Measurements from ENCODE around the gene MYO15A.
"Not testable (repeated sequence)": the region's sequence is repeated elsewhere in the genome, so short reads cannot be mapped to it uniquely, and the experiment has no call there.

MYO15A gene

DNA sequence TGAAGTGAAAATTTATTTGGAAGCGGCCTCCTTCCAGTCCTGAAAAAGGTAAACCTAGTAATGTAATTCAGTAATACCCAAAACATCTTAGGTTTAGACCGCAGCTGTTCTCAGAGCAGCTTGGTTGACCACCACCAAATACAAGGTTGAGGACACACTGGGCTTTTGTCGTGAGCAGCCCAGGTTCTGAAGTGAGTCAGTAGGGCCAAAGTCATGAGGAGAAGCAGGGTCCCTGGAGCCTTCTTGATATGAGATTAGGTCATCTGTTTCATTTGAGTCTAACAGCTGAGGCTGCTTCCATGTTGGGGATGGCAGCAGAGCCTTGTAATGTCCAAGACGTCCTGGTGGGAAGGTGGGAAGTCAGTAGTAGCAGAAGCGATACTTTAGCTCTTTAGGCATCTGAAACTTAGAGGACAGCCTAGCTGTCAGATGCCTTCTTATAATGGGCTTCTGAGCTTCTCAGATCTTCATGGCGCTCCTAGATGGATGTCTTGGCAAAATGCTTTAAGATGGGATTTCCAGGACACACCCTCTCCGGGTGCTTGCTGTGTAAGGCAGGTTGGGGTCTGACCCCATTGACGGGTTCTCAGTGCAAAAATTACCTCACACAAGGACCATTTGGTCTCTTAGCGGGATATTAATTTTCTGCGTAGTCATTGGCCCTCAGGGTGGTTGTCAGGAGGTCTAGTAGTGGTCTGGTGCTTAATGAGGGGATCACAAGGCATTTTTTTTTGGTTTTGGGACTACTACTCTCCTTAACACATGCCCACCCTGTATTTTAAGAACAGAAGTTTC is 77.5 kb downstream of the MYO15A start:
- DNase-seq: no peak

DNA sequence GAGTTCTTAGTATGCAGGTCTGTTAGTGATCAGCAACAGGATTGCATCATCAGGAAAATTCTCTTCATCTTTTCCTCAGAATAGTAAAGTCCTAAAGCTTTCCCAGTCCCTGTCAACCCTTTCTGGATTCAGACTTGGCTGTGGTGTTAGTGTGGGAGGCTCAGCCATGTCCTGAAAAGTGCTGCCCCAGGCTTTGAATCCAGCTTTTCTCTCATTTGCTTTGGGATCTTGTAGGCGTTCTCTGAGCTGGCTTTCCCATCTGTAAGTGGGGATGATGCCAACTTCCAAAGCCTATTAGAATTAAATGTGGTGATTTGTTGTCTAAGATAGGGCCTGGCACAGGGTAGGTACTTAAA is 78.0 kb downstream of the MYO15A start:
- peak; percentile 49 for DNase-seq

DNA sequence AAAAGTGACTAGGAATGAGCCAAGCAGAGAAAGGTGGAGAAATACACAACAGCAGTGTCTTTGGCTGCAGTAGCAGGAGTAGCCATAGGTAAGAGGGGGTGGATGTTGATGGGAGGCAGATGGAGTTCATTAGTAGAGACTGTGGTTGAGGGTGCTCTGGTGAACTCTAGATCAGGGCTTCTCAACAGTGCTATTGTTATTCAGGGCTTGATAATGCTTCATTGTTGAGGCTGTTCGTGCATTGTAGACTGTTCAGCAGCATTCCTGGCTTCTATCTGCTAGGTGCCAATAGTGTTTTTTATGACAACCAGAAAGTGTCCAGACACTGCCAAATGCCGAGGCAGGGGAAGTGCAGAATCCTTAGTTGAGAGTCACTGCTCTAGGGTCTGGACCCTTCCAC is 78.7 kb downstream of the MYO15A start:
- DNase-seq: no peak

DNA sequence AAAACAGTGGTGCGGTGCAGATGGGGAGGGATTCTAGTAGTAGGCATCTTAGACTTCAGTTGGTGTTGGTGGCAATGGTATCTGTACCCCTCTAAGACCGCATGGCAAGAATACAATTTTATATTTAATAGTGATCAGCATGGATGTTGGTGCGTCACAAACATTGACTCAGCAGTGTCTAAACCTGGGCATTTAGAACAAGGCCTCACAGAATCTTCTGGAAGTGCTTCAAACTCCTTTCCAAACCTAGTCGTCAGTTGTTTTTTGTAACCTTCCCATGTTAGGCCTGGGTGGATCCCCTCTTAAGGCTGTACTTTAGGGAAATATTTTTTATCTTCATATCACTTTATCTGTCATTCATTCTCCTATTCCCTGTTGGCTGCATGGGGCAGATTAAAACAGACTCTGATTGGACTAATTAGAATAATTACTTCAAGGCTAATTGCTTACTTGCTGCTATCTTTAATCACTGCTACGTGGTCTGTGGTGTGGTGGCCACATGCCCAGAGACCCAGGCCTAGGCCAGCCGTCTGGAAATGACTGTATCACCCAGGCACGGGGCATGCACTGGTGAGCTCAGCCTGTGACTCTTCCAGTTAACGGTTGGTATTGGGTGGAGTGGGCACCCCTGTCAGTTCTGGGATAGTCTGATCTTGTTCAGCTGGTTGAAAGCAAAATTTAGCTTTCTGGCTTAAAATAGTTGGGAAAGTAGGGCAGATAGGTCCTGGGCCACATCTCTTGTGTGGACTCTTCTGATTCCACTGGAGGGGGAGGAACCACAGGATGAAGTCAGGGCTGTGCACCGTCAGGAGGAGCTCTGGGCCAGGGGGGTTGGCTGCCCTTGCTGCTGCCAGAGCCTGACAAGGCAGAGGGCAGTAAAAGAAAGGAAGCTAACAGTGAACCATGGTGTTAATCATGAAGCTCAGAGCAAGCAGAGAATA is 79.5 kb downstream of the MYO15A start:
- DNase-seq: no peak

DNA sequence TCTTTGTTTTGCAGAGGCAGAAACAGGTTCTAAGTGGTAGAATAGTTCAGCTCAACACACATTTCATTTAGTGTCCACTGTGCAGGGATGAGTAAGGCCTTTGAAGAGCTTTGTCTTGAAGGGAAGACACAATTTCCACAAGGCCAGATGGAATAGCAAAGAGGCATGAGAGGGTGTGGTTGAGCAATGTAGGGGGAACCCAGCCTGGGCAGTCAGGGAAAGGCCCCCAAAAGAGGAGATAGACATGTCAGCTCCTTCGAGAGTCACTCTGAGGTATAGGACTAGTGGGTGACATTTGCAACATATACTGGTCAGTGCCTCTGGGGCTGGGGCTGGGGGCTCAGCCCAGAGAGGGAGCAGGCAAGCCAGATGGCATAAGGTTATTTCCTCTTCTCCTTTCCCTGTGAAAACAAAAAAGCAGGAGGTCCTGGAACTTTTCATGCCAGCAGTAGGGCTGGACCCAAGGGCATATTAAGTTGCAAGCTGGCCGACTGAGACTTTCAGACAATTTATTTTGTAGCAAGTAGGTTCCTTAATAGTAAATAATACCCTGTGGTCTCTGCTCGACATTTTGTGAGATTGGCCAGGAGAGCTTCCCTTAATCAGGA is 82.2 kb downstream of the MYO15A start:
- peak; percentile 39 for DNase-seq

DNA sequence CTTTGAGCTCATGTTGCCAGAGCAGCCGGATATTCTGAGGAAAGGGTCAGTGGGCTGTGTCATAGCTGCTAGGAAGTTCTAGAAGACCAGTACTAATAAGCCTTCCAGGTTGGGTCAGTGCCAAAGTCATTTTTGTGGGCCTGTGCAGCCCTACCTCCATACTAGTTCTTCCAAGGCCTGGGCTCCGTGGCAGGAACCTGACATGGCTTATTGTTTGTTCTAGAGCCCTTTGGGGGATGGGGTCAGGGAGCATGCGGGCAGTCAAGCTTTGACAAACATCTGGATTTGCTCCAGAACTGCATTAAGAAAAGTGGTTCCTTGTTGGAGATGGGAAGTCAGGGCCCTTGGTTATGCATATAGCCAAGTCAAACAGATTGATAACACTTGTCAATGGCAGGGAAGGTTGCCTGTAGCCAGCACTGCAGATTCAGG is 82.7 kb downstream of the MYO15A start:
- DNase-seq: peak; percentile 49

DNA sequence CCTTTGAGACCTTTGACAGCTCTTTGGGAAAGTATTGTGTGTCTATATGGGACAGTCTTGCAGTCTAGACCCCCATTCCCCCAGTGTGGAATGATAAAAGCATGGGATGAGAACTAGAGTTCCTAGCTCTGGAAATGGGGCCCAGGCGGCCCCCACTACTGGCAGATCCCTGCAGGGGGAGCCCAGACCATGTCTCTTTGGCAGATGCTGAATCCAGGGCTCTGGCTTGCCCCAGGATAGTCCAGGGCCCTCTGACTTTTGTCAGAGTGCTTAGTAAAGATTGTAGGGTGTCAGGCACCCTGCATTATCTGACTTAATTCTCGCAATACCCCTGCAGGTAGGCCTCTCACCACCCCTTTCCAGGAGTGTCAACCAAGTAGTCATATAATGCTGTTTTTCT is 83.4 kb downstream of the MYO15A start:
- DNase-seq: no peak

DNA sequence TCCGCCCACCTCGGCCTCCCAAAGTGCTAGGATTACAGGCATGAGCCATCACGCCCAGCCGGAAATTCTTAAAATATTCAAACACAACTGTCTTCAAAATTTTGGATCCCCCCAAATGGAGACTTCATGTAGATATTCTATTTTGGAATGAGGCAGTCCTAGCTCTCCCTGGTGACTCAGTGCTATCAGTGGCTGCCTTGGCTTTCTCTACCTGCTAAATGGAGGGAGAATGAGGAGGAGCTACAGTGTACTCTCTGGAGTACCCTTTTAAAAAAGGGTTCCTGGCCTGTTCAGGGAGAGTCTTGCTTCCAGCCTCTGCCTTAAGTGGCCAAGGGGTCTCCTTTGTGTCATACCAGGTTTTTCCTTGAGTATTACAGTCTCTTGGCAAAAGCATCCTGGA is 85.8 kb downstream of the MYO15A start:
- DNase-seq: no peak

DNA sequence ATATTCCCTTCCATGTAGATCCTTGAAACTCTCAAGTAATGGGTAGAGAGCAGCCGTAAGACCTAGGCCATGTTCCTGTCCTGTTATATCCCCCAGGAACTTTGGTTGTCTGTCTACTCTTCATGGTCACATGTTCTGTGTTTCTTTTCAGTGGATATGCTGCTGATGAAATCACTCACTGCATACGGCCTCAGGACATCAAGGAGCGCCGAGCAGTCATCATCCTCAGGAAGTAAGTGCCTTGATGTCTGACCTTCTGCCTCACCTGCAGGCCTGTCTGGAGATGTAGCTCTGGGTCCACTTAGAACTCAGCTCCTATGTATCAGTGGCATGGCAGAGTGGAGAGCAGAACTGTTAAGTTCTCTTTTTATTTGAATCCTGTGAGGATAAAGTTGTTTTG is 86.2 kb downstream of the MYO15A start:
- no peak for DNase-seq

DNA sequence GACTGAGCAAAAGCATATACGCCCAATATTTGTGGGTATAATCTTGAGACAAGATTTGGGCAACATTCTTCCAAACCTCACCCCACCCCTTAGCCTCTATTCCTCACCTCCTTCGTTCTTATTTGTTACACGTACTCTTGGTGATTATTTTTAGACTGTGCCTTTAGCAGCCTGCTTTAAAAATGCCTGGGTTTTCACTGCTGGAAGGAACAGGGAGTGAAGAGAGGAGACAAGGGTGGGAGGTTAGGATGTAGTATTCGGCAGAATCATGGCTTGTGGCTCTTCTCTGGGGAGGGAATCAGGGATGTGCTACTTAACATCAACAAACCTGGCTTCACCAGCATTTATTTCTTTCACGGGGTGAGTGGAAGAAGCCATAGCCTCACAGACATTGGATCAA is 86.7 kb downstream of the MYO15A start:
- DNase-seq: no peak

DNA sequence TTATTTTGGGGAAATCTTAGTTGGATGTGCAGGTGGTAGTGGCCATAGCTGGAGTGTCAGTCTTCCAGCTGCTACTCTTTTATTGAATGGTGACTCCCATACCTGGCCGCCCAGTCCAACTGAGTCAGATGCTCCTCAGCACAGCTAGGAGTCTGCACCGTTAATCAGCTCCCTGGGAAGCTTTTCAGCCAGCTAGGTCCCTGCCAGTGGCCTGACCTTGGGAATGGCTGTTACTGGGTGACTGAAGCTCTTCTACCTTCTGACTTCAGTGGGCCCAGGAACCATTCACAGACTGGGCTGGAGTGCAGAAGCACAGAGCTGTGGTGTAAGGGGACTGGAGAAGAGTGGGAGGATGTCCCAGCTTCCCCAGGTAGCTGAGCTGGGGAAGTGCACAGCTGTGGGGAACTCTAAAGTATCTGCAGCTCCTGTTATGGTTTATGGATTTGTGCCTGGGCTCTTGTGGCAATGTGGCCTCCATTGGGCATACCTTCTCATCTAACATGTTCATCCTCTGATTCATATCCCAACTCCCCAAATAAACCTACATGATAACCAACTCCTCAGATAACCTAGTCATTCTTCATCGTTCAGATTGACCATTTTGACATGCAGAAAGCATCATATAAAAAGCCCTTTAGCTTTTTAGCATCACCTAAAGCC is 89.1 kb downstream of the MYO15A start:
- no peak for DNase-seq

DNA sequence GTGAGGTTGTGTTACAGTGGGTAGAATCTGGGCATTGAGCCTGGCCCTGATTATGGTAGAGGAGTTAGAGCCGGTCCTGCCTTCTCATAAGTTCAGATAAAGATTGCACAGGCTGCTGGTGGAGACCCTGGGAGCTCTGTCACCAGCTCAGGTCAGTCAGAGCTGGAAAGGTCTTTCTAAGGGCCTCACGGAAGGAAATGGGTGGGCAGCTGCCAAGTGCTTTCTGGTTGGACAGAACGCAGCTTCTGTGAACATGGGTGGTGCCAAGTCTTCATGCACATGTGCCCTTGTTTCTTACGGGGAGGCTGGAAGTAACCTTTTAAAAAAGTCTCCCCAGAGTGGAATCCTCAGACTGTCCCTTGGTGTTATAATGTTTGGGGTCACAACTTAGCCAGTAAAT is 90.0 kb downstream of the MYO15A start:
- DNase-seq: no peak

DNA sequence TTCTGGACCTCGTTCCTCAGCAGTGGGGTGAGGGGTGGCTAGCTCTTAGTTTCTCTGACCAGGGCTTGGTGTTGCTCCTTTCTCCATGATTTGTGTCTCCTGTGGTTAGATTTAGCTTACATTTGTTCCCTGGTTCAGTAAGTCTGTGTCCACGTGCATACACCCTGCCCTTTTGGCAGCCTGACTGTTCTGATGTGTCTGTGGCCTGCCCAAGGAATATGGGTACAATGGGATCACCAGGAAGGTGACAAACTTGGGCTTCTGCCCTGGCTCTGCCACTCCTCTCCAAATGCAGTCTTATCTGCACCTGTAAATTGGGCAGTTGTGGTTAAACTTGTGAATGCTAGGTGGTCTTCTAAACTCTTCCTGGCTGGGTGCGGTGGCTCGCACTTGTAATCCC is 92.6 kb downstream of the MYO15A start:
- no peak for DNase-seq

DNA sequence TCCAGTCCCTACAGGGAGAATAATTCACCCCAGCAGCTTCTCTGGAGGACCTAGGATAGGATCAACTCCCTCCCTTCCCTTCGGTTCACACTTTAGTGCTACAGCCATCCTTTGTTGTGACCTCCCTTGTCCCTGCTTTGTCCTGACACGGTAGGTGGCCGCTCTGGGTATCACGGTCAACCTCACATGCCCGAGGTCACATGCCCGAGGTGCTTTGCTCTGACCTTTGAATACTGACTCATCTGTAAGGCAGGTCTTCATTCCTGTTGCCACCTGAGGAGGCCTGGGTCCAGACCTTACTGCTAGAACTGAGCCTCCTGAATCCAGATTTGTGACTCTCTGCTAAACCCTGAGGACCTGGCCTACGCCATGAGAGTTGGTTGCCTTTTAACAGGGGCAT is 94.8 kb downstream of the MYO15A start:
- no peak for DNase-seq

DNA sequence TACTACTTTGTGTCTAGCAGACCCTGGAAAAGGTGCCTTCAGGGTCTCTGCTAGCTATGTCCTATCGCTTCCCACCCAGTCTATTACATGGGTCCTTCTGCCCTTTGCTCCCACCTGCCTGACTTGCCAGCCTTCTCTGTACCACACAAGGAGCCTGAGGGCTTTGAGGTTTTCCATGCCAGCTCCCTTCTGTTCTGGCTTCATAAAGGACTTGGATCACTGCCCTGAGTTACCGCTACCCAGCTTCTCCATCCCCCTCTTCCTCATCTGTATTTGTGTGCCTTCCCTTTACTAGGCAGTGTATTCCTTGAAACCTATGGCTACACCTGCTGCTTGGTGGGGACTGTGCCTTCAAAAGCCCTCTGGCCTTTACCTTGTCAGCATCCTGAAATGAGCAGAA is 97.3 kb downstream of the MYO15A start:
- DNase-seq: no peak

DNA sequence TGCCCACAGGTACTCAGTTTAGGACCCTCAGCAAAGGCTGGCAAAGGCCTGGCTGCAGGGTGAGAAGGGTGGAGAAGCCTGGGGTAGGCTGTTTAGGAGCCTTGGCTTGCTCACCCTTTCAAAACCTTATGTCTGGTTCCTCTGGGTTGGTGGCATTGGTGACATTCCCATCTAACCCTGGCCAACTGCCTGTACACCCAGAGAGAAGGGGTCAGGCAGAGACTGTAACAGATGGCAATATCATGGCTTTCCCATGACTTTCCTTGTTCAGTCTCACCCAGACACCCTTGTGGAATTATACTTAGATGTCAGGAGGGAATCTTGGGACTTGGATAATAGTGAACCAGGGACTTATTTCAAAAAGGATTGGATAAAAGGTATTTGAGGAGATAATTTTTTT is 98.4 kb downstream of the MYO15A start:
- DNase-seq: no peak

DNA sequence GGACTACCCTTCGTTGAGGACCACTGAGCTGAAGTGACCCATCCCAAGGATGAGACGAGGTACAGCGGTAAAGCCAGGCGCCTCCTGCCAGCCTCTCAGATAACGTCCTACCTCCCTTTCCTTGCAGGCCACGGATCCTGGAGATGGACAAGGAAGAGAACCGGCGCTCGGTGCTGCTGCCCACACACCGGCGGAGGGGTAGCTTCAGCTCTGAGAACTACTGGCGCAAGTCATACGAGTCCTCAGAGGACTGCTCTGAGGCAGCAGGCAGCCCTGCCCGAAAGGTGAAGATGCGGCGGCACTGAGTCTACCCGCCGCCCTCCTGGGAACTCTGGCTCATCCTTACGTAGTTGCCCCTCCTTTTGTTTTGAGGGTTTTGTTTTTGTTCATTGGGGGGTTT is 99.5 kb downstream of the MYO15A start:
- no peak for DNase-seq

DNA sequence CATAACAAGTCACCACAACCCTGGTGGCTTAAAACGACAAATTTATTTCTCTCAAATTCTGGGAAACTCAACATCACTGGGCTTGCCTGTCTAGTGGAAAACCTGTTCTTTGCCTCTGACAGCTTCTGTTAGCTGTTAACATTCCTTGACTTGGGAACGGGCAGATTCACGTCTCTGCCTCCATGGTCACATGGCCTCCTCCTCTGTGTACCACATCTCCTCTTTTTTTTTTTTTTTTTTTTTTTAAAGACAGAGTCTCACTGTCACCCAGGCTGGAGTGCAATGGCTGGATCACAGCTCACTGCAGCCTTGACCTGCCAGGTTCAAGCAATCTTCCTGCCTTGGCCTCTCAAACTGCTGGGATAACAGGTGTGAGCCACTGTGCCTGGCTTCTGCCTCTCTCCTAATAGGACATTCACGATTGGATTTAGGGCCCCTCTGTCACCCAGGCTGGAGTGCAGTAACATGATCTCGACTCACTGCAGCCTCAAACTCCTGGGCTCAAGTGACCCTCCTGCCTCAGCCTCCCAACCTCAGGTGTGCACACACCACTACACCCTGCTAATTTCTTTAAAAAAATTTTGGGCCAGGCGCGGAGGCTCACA is 105.2 kb downstream of the MYO15A start:
- no peak for DNase-seq

DNA sequence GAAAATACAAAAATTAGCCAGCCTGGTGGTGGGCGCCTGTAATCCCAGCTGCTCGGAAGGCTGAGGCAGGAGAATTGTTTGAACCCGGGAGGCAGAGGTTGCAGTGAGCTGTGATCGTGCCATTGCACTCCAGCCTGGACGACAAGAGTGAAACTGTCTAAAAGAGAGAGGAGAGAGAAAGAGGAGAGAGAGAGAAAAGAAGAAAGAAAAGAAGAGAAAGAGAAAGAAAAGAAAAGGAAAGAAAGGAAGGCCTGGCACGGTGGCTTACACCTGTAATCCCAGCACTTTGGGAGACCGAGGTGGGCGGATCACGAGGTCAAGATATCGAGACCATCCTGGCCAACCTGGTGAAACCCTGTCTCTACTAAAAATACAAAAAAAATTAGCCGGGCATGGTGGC is 108.3 kb downstream of the MYO15A start:
- not testable (repeated sequence) for DNase-seq

DNA sequence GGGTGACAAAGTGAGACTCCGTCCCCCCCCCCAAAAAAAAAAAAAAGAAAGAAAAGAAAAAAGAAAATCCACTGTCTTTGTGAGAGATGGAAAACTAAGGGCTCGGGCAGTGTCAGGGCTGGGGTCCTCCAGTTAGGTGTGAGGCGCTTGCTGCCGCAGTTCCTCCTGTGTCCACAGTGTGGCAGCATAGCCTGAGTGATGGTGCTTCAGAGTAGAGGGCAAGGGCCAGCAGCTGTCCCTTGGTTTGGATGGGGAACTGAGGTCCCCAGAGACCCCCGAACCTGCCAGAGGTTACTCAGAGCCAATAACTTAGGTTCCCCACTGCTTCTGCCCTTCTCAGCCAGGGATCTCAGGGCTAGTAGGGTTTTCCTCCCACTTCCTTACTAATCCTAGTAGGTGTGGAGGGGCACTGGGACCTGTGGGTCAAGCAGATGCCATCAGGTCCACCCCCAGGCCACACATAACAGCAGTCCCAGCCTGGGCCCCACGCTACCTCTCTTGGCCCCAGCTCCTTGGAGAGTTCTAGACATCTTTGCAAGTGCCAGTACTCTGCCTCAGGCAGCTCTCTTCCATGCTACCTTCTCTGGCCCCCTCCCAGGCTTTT is 109.0 kb downstream of the MYO15A start:
- peak; percentile 83 for DNase-seq

DNA sequence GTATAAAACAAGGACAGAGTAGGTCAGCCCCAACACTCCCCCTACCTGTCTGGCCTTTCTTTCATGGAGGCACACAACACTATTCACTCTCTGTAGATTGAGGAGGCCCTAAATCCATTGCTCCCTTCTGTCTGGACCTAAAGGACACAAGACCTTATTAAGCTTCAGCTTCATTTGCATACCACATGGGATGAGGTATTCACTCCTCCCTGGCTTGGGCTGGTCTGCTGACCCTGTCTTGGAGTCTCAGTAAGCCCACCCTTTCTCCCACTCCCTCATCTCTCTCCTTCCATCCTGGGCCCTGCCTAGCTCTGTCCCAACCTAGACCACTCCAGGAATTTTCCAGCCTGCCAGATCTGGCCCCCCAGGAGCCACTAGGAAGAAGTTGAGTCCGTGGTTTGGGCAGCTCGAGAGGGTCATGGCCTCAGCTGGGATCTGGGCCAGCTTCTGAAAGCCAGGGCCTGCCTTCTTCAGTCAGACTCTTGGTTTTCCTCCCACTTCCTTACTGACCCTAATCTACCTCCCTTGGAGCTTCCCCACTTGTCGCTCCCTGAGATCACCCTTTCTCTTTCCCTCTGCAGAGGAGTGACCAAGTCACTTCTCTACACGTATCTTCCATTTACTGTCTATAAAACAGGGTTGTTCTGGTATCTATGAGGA is 110.3 kb downstream of the MYO15A start:
- peak; percentile 62 for DNase-seq

DNA sequence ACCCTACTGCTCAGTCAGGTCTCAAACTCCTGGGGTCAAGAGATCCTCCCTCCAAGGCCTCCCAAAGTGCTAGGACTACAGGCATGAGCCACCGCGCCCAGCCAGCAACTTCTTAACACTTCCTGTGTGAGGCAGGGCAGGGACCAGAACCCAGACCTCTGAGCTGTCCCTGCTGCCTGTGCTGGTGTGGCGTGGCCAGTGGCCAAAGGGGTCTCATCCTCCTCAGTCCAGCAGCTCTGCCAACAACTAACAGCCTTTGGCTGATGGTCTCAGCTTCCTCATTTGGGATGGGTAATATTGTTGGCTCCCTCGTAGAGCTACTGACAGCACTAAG is 115.5 kb downstream of the MYO15A start:
- DNase-seq: no peak
